GM21529 (cell line): Measurements from ENCODE around the gene CCHCR1.

Source experiments
- ATAC-seq: cut with Tn5 transposase; IDR thresholded peaks from one replicate; pipeline ENCODE4 v1.9.1; 2021; ENCODE audit not compliant: unreplicated experiment

Gene CCHCR1

GRCh38 chr6:31112478-31112877, 45.1 kb downstream of the CCHCR1 start, which contains the start of gene C6orf15:
Gene C6orf15 (minus strand): TSS chr6:31112575. CDS start chr6:31112555, 20 bp downstream.
- no peak for ATAC-seq

DNA sequence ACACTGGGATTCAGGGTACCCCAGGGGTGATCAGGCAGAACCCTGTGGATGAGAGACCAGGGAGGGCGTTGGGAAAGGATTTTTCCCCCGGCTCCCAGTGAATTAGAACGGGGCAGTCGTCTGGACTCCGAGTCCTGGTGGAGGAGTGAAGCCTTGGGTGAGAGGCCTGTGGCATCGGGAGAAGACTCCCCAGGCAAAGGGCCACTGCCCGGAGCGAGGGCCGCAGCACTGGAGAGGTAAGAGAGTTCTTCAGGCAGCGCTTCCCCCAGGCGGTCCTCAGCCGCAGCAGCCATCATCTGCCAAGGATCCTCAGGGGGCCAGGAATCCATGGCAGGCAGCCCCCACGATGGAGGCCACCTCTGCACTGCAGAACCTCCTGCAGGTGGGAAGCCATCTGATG, 45.9 kb downstream of the CCHCR1 start:
- ATAC-seq, result no peak

DNA sequence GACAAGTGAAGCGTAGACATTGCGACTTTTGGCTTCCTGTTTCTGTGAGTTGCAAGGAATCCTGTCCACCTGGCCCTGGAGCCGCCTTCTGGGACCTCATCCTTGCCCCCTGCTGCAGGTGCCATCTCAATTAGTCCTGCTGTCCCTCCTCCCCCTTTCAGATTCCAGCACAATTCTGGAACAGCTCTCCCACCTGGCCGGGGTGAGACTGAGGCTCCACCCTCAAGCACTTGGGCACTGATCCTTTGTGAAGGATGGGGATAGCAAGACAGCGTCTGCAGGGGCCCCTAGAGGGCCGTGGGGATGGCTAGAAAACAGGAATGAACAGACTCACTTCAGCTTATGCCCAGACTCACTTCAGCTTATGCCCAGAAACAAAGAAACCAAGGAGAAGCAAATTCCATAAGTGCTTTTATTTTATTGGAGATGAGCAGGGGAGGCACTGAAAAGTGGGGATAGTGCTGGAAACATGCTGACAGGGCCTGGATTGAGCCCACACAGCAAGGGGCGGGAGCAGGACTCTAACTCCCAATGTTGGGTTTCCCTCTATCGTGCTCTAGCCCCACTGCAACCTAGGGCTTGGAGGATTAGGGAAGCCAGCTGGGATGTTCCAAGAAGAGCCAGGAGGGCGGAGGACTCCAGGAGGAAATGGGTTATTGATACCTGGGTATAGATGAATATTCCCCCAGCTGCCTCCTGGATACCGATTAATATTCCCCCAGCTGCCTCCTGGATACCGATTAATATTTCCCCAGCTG, 46.6 kb downstream of the CCHCR1 start:
- no peak for ATAC-seq

GRCh38 chr6:31107052-31107451, 50.5 kb downstream of the CCHCR1 start:
- ATAC-seq, result no peak

GRCh38 chr6:31103136-31103535, 54.5 kb downstream of the CCHCR1 start:
- no peak for ATAC-seq

- no peak for ATAC-seq
Measured at GRCh38 chr6:31098449-31098938, 59.1 kb downstream of the CCHCR1 start.

DNA sequence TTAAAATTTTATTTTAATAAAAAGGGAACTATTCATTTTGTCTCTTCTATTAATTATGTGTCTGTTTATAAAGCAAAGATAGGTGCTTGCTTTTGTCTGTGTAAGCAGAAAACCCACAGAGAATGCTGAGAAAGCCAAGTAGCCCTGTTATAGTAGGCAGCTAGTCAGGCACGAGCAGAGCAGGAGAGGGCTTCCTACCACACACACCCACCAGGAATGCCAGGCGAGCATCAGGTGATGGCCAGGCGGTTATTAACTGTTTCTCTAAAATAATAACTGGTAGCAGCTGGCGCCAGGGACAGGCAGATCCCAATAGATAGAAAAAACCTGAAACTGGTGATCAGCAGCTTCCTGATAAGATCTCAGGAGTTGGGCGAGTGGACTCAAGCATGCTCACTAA, 60.9 kb downstream of the CCHCR1 start:
- ATAC-seq, result no peak

- ATAC-seq, result no peak
Measured at GRCh38 chr6:31096215-31096614, 61.4 kb downstream of the CCHCR1 start.

GRCh38 chr6:31094389-31094881, 63.2 kb downstream of the CCHCR1 start:
- ATAC-seq, result no peak

GRCh38 chr6:31092769-31093505, 64.7 kb downstream of the CCHCR1 start:
- no peak for ATAC-seq
